Measurements from ENCODE around the gene UBASH3A. TPM values are rescaled to one million over a fixed set of nuclear protein-coding genes. Genes with fewer than 3 reads are reported as not detected.

The UBASH3A gene
- polyA plus RNA-seq, 1 donor (not counting 4 experiments of a cell fraction or from before 2014, with no cell fraction given): not detected

DNA sequence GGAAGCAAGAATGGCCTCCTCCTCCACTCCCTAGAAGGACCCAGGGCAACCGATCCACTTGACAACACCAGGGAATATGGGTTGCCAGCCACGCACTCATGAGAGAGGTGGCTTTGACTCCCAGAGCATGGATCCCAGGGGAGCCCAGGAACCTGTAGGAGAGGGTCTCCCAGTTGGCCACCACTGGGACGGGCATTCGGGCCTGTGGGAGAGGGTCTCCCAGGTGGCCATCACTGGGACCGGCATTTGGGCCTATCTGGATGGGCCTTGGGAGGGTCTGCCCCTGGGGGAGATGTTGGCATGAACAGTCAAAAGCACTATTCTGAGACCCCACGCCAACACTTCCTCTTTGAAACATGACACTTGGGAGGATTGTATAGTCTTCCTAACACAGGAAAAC, 37.9 kb upstream of the UBASH3A start:
- no peak for TF ChIP-seq CTCF (optimal IDR thresholded peaks at IDR 0.05 in 1 of 3, IDR thresholded peaks at IDR 0.05 in 1 of 3, conservative IDR thresholded peaks at IDR 0.05 in 1 of 3; ENCODE audit: extremely low read depth in 1 of 3, insufficient read depth in 2 of 3, low read length in 3 of 3)
- TF ChIP-seq EZH2 (IDR thresholded peaks at IDR 0.05; ENCODE audit: low read length): no peak
- H3K4me3 ChIP-seq (ENCODE audit: control insufficient read depth in 2 of 3, extremely low read depth in 1 of 3, insufficient read depth in 2 of 3, low read depth in 1 of 3, low read length in 3 of 3): no peak overlapping the region
- H4K20me1 ChIP-seq (ENCODE audit: control insufficient read depth, extremely low read depth, insufficient read depth, low read length): no peaks in the 10 kb centered on the region
- FAIRE-seq: no peak
- no peaks in the 10 kb centered on the region for H3K36me3 ChIP-seq (ENCODE audit: control insufficient read depth in 2 of 2, extremely low read depth in 1 of 2, insufficient read depth in 2 of 2, low read length in 2 of 2)
- H3K4me2 ChIP-seq (ENCODE audit: control insufficient read depth, extremely low read depth, insufficient read depth, low read depth, low read length): no peak overlapping the region
- H3K27me3 ChIP-seq (ENCODE audit: control insufficient read depth, extremely low read depth, insufficient read depth, low read length): no peaks in the 10 kb centered on the region
- no peak overlapping the region for H3K27ac ChIP-seq (ENCODE audit: control insufficient read depth, insufficient read depth, low read length)
- no peak overlapping the region for H2AFZ ChIP-seq (ENCODE audit: control insufficient read depth, low read length)
- no peak for DNase-seq (ENCODE audit: low read depth, low spot score)
- H3K9me1 ChIP-seq (ENCODE audit: control insufficient read depth, extremely low read depth, insufficient read depth, low read length): no peaks in the 10 kb centered on the region
- no peaks in the 10 kb centered on the region for H3K9me3 ChIP-seq (ENCODE audit: control insufficient read depth, low read depth, low read length)
- no peak overlapping the region for H3K9ac ChIP-seq (ENCODE audit: control insufficient read depth, extremely low read depth, insufficient read depth, low read length)
- dilution Hi-C loops (cut with MboI; ENCODE audit: extremely low pct_ligation_motif_present, low sequenced_read_pairs): no loop called here
- H3K4me1 ChIP-seq (ENCODE audit: control insufficient read depth, extremely low read depth, insufficient read depth, low read length): no peaks in the 10 kb centered on the region
- no peaks in the 10 kb centered on the region for H3K79me2 ChIP-seq (ENCODE audit: control insufficient read depth, insufficient read depth, low read length)

GRCh38 chr21:42366292-42367010, 37.3 kb upstream of the UBASH3A start, which contains the start of gene TFF1:
Gene TFF1 (minus strand): TSS chr21:42366535. CDS start chr21:42366495, 40 bp downstream.
- Histone ChIP-seq H4K20me1 (ENCODE audit: control insufficient read depth, extremely low read depth, insufficient read depth, low read length) (no peaks in the 10 kb centered on the region), H3K36me3 (ENCODE audit: control insufficient read depth in 2 of 2, extremely low read depth in 1 of 2, insufficient read depth in 2 of 2, low read length in 2 of 2) (no peaks in the 10 kb centered on the region), H3K79me2 (ENCODE audit: control insufficient read depth, insufficient read depth, low read length) (no peaks in the 10 kb centered on the region), H3K9me3 (ENCODE audit: control insufficient read depth, low read depth, low read length) (no peaks in the 10 kb centered on the region), H3K4me3 (ENCODE audit: control insufficient read depth in 2 of 3, extremely low read depth in 1 of 3, insufficient read depth in 2 of 3, low read depth in 1 of 3, low read length in 3 of 3) (no peak within 1 kb of the TSS), H3K9ac (ENCODE audit: control insufficient read depth, extremely low read depth, insufficient read depth, low read length) (no peak within 1 kb of the TSS), H3K27me3 (ENCODE audit: control insufficient read depth, extremely low read depth, insufficient read depth, low read length) (no peaks in the 10 kb centered on the region), H3K9me1 (ENCODE audit: control insufficient read depth, extremely low read depth, insufficient read depth, low read length) (no peaks in the 10 kb centered on the region), H3K4me2 (ENCODE audit: control insufficient read depth, extremely low read depth, insufficient read depth, low read depth, low read length) (no peak within 1 kb of the TSS), H3K4me1 (ENCODE audit: control insufficient read depth, extremely low read depth, insufficient read depth, low read length) (no peaks in the 10 kb centered on the region), H2AFZ (ENCODE audit: control insufficient read depth, low read length) (no peak within 1 kb of the TSS), H3K27ac (ENCODE audit: control insufficient read depth, insufficient read depth, low read length) (no peak within 1 kb of the TSS)
- FAIRE-seq (no peak), DNase-seq (ENCODE audit: low read depth, low spot score) (no peak)
- dilution Hi-C loops (cut with MboI; ENCODE audit: extremely low pct_ligation_motif_present, low sequenced_read_pairs): no loop called here
- TF ChIP-seq EZH2 (IDR thresholded peaks at IDR 0.05; ENCODE audit: low read length): no peak
